ENCODE results near the gene BLCAP.
"Not testable (repeated sequence)": the region's sequence is repeated elsewhere in the genome, so short reads cannot be mapped to it uniquely, and the experiment has no call there.

Gene BLCAP

DNA sequence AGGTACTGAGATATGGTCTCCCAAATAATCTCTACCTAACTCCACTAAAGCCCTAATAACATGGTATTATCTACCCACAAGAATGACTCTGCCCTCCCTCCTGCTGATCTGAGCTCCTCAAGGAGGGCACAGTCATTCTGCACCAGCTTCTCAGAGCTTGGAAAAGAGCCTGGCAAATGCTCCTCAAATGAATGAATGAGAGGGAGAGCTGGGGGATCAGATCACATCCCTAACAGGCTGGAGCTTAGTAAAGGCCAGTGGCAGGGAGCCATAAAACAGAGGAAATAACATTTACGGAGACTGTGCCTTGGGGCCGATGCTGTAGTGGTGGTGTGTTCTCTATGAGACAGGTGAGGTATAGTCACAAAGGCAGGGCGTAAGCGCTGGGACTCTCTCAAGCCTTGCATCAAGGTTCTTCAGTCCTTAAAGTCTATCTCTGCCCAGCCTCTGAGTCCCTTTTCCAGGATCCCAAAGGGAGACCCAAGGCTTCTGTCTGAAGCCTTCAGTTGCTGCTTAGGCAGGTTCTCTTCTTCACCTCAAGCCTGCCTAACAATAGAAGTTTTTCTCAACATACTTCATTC lies 13.8 kb downstream of the BLCAP start:
- no peak for DNase-seq

DNA sequence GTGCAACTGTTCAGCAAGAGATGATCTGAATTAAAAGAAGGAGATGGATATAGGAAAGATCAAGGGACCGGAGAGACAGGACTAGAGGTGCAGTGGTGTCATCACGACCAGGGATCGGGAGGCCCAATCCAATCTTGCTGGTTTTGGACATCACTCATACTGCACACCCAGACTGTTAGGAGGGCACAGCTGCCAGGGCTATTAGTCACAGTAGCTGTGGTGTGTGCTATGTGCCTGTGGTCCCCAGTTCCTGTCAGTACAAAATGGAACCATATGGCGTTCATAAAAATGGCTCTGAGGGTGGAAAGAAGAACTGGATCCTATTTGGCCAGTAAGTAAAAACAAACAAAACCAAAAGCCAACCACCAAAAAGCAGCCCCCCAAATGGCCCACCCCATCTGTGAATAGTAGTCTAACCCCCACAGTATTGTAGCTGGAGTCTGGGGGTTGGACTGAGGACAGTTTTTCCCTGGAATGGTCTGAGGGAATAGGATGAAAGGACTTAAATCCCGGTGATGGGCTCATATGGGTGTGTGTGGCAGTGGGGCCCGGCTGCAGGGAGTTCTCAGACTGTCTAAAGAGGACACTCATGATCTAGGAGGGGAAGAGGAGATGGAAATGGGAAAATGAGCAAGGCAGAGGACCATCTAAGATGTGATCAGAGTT lies 15.9 kb downstream of the BLCAP start:
- DNase-seq, result no peak

DNA sequence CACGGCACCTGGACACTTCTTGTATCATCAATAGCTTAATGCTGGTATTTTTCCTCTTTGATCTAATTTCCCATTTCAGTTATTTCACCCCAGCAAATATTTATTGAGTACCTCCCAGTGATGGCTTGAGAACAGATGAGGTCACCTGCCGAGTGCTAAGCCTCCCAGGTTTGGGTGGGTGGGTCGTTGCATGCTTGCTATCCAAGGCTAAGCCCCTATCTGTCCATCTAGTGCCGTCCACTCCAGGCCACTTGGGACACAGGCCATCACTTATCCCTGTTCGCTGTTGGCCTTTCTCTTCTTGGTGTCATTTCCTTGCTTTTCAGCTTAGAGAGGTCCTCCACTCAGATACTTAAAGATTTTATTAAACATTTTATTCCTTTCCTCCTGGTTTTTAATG lies 17.4 kb downstream of the BLCAP start:
- DNase-seq, result no peak

DNA sequence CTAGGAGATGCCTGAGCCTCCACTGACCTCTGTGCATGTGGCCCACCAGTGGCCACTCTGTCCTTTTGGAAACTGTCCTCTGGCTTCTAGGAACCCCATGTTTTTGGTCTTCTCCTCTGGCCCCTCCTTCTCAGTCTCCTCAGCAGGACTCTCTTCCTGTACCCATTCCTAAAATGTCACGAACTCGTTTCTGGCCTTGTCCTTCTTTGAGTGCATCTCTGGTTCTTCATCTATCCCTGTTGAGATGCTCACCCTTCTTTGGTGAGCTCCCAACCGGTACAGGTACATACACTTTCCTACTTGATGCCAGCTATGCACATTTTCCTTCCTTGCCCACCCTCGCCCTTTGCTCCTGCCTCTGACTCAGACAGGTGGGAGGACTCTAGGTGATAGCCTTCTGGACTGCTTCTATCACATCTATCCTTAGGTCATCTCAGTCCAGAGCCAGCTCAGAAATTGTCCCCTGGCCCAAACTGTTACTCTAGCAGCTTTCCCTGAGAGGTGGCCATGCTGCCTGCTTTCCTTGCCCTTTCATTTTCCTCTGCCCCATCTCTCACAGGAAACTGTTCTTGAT lies 21.4 kb downstream of the BLCAP start:
- no peak for DNase-seq

DNA sequence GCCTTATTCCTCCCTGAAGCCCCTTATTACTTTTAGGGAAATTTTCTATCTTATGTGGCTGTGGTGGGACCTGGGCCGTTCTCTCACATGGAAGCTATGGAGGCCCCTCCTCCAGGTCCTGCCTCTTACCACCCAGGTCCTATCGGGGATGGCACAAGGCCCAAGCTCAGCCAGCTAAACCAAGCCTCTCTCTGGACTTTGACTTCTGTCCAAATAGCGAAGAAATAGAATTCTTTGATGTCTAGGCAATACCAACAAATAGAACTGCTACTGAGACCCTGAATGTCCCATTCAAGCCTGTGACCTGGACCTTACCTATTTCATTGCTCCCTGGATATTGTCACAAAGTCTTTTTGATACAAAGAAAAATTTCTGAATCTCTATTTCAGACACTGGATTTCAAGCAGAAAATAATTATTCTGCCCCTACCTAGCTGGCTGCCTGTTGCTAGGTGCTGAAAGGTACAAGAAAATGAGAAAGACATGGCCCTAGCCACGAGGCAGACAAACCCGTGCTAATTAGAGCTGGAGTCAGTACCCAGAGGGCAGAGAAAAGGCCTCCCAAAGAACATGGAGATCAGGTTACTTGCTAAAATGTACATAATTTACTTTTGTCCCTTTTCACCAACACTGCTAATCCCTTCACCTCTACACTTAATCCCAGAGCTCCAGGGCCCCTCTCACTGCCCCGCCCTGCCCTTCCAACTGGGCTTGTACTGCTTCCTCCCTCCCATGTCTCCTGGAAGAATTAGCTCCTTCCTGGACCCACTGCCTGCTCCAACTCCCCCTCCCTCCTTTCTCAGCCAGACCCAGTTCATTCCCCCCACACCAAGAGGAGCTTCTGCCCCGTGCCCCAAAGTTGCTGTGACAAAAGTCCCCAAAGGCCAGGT lies 22.2 kb downstream of the BLCAP start:
- DNase-seq, result no peak

DNA sequence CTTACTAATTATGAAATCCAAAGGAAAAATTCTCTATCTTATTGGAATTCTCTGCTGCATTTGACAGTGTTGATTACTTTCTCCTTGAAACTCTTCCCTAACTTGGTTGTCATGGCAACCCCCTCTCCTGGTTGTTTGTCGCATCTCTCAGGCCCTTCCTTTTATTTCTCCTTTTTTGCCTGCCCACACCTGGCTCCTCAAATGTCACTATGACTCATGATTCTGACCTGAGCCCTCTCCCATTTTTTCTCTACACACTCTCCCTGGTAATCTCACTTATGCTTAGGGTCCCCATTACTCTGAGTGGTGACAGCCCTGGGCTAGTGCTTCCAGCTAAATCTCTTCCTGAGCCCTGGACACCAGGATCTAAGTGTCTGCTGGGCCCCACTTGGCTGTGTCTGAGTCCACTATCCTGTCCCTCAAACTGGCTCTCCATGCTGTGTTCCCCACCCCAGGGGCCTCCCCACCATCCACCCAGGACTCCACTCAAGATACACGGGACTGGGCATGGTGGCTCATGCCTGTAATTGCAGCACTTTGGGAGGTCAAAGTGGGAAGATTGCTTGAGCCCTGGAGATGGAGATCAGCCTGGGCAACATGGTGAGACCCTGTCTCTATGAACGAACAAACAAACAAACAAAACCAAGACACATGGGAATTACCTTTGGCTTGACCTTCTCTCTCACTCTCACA lies 23.1 kb downstream of the BLCAP start:
- no peak for DNase-seq

DNA sequence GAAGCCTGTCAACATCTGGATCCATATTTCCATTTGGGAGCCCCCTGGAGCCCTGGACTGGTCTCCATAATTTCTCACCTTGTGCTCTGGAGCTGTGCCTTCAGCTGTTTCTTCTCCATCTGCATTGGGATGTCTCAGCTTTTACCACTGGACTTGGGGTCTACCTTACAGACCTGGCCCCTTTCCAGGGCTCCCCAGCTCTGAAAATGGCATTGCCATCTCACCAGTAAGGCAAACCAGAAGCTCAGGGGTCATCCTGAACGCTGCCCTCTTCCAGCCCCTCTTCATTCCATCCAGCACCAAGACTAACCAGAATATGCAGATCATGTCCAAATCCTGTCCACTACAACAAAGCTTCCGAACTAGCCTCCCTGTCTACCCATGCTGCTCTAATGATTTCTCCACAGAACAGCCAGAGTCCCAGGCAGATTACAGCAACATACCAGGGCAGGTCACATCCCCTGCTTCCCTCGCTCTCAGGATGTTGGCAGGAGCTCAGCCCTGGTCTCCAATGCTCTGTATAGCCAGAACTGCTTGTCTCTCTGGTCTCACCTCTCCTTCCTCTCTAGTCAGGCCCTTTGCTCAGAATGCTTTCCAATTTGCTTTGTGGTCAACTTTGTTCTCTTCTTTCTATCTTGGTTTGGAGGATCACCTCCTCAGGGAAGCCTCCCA lies 24.3 kb downstream of the BLCAP start:
- DNase-seq, result no peak

DNA sequence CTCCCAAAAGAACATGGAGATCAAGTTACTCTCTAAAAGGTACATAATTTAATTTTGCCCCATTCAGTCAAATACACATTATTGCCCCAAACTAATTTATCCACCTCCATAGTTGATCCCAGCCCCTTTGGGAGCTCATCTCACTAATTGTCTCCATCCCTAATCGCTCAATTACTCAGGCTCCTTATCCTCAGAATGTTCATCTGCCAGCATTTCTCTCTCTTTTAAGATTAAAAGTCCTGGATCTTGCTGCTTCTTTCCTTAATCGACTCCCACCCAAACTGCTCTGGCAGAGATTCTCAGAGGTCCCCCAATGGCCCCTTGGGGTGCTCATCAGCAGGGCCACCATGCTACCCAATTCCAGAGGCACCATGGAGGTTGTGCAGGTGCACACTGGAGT lies 25.0 kb downstream of the BLCAP start:
- no peak for DNase-seq

DNA sequence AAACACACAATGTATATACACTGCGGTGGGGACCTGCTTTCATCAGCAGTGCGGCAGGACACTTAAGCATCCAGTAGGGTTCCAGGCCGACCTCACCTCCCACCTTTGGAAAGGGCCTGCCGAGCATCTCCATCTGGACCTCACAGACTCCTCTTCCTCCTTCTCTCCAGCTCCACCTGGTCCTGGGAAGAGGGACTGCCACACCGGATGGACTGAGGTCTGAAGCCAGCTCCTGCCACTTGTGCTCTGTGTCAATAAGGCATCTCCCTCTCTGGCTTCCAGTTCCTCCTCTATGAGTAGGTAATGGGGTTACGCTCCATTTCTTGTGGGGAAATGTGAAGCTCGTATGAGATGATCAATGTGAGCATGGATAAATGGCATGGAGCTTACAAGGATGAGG lies 25.7 kb downstream of the BLCAP start:
- DNase-seq, result no peak

DNA sequence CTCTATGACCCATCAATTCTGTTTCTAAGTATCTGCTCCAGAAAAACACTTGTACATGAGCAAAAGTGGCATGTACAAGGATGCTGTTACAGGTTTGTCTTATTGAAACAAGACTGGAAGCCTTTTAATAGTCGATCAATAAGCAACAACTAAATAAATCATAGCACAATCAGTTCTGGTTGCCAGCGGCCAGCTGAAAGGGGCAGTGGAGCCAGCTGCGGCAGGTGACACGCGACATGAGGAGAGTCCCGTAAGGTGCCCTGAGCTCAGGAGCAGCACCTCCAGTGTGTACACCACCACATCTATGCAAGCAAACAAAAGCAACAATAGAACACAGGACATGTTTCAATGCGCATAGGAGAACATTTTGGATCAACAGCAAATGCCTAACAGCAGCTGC lies 27.4 kb downstream of the BLCAP start:
- DNase-seq, result no peak

DNA sequence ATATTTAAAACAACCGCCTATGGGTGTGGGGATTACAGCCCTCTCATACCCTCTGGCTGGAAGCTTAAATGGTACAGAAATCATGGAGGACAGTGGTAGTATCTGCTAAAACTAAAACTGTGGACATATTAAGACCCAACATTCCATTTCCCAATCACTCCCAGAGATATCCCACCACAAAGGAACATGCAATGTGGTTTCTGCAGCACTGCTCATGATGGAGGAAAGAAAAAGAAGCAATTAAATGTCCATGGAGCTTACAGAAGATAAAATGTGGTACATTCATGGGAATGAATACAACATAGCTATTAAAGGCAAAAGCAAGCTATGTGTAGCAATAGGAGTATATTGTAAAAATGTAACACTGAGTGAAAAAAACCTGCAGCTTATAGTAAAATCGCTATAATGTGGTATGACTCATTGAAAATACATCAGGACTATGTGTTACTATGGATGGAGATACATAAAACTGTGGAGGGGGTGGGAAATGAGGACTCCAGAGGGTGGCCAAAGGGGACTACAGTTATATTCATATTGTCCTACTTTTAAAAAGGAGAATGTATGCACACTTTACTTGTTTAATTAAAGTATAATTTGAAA lies 29.5 kb downstream of the BLCAP start:
- no peak for DNase-seq

DNA sequence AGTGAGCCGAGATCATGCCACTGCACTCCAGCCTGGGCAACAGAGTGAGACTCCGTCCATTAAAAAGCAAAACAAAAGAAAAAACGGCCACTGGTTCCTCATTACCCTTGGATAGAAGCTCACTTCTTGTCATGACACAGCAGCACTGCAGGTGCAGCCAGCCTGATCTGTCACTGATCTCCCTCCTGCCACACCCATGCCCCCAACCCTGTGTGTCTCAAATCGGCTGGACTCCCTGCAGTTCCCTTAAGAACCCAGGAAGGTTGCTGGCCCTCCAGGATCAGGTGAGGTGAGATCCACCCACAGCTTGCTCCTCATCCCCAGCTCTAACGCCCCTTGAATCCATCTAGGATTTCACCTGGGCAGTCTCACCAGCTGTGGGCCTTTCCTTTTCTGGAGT lies 32.9 kb downstream of the BLCAP start:
- no peak for DNase-seq

DNA sequence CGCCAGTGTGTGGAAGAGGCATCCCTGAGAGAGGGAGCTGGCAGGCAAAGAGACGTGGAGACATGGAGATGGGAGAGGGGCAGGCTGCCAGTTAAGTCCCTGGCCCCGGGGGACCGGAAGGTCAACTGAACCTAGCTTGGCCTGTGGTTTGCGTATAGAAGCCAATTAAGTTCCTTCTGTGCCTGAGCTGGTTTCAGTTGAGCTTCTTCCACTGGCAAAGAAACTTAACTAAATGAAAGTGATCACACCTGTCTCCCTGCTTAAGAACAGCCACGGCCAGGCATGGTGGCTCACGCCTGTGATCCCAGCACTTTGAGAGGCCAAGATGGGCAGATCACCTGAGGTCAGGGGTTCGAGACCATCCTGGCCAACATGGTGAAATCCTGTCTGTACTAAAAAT lies 33.4 kb downstream of the BLCAP start:
- no peak for DNase-seq

DNA sequence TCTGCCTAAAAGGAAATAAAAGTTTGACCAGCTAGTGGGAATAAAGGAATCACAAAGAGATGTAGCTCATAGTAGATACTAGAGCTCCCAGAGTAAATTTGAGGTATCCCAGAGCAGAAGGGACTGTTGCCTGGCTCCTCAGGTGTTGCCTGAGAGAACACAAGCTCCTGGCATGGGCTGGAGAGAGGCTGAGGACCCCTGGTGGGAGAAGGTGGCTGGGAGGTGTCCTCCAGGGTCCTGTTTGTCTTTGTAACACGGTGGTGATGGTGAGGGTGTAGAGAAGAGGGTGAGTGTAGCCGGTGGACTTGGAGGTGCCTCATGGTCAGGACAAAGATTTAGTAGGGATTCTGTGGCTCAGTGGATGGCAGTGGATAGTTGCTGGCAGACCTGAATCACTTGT lies 34.7 kb downstream of the BLCAP start:
- no peak for DNase-seq

DNA sequence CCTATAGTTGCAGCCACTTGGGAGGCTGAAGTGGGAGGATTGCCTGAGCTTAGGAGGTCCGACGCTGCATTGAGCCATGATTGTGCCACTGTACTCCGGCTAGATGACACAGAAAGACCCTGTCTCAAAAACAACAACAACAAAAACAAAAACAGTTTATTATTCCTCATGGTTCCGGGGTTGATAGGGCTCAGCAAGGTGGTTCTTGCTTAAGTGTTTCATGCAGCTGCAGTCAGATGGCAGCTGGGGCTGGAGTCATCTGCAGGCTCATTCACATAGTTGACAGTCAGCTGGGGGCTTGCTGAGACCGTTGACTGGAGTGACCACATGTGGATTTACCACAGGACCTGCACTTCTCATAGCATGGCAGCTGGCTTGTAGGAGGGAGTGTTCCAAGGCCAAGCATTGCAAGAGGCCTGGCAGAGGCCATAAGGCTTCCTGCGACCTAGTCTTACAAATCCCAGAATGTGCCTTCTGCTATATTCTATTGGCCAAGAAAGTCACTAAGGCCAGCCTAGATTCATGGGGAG lies 35.5 kb downstream of the BLCAP start:
- no peak for DNase-seq

DNA sequence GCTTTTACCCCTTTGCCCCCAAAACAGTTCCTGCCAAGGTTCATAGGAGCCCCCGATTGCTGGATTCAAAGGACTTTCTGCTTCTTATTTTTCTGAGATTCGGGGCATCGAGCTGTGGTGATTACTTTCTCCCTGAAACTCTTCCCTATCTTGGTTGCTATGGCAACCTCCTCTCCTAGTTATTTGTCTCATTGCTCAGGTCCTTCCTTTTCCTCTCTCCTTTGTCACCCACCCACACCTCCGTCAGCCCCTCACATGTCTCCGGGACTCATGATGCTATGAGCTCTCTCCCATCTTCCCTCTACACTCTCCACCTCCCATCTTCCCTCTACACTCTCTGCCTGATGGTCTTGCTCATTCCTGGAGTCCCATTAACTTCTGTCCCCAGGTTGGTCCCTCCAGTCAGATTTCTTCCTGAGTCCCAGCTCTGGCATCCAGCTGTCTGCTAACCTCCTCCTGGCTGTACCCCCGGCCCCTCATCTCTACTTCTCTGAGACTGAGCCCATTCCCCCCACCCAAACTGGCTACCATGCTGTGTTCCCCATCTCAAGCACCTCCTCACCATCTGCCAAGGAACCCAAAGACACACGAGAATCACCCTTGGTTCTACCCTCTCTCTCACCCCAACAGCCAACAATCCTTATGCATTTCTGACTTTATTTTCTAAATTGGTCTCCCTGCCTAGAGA lies 36.9 kb downstream of the BLCAP start:
- no peak for DNase-seq

DNA sequence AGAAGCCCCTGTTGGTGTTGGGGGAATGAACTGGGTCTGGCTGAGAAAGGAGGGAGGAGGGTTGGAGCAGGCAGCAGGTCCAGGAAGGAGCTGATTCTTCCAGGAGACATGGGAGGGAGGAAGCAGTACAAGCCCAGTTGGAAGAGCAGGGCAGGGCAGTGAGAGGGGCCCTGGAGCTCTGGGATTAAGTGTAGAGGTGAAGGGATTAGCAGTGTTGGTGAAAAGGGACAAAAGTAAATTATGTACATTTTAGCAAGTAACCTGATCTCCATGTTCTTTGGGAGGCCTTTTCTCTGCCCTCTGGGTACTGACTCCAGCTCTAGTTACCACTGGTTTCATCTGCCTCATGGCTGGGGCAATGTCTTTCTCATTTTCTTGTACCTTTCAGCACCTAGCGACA lies 41.5 kb downstream of the BLCAP start:
- DNase-seq, result not testable (repeated sequence)

DNA sequence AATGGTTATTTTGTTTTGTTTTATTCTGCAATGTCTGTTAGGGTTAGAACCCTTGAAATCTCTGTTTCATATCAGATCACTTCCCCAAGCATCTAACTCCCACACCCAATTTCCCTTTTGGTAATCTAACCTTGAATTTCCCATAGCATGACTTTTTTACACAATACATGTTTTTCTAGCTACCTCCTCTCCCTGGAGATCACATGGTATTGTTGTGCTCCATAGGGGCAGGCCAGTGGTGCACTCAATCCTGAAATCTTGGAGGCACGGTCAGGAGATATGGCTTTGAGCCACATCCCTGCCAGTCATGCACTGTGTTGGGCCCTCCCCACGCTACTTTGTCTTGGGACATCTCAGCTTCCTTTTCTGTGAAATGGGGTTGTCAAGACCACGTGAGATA lies 43.3 kb downstream of the BLCAP start:
- no peak for DNase-seq

DNA sequence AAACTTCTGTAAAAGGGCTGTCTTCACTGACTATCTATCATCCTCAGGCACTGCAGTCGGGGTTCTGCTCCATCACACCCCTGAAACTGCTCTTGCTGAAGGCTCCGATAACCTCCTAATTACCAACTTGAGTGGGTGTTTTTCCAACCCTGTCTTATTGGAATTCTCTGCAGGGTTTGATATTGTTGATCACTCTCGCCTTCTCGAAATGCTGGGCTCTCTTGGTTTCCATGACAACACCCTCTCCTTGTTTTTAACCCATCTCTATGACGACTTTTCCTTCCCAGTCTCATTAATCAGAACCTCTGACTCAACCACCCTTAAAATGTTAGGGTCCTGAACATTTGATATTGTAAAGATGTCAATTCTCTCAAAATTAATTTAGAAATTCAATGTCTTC lies 46.1 kb downstream of the BLCAP start:
- DNase-seq, result no peak

DNA sequence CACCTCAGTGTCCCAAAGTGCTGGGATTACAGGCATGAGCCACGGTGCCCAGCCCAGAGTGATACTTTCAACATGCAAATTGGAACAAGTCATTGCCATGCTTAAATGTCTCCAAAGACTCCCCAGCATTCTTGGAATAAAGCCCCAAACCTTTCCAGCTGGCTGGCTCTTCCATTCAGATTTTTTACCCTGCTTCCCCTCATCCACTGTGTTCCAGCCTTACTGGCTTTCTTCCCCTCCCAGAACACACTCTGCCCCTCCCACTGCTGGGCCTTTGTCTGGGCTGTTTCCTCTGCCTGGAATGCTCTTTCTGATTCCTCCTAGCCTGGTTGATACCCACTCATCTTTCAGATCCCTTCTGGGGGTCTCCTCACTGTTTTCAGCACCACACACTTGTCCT lies 46.8 kb downstream of the BLCAP start:
- no peak for DNase-seq

Data from activated T-cell treated with anti-CD3 and anti-CD28 coated beads, Interleukin-2, amount 50 U/mL, for 1 hour (primary cell).